ENCODE results near the gene SLC27A2.

The SLC27A2 gene

DNA sequence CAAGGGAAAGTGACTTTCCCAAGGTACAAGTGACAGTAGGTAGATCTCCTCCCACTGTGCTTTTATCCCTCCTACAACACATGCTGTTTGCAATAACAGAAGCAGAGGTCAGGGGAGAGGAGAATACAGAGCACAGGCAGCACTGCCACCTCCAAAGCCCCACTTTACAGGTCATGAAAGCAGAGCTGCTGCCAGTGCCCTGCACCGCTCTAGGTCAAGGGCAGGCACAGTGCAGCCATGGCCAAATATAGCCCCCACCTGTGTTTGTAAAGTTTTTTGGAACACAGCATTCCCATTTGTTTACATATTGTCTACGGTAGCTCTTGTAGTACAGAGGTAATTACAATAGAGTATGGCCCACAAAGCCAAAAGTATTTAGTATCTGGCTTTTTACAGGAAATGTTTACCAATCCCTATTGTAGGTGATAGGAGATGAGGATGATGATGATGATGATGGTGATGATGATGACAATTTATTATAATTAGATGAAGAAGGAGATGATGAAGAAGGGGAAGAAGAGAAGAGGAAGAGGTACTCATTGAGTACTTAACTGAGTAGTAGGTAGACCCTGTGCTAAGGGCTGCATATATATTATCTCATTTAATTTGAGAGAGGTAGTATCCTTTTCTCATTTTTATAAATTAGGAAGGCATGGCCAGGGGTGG, 63.1 kb downstream of the SLC27A2 start:
- no peak for DNase-seq

DNA sequence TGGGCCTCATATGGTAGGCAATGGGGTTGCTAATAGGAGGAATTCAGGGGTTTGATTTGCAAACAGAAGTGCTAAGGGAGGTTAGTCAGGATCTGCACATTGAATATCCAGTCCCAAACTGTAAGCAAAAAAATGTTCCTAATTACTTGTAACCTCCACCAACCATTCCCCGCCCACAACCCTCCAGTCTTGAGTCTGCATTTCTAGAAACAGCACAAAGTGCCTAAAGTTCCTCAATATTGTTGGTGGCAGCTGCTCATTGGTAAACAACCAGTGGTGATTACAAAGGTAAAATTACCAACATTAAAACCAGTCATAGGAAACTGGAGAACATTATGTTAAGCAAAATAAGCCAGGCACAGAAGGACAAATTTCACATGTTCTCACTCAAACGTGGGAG, 64.6 kb downstream of the SLC27A2 start:
- no peak for DNase-seq

DNA sequence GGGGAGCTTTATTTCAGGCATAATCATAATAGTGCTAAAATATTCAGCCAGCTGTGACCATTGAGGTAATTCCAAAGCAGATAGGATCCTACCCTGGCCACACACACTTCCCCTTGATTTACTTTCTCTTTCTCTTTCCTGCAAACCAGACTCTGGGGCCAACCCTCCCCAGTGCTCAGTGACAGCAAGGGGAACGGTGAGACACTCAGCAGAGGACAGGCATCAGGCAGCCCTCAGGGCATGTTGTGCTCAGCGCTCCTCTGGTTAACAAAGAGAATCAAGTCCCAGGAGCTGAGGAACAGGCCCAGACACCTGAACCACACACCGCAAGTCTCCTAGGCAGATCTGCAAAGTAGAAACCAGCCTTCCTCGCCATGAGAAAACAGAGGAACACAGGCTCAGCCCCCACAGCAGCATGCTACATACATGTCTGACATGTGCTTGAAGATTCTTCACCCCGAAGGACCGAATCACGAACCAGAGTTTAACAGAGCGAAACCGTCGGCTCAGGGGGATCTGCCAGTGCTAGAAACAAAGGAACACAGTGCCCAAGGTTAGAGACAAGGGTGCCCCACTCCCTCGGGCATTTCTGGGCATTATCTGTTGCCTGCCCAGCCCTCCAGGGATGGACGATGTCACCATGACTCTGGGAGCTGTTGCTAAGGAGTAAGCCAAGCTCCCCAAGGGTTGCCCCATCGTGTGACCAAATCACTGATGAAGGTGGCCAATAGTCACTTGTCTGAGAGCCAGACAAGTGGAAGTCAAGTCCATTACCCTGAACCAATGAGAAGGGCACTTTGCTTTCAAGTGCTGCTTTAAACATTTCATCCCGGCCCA, 66.0 kb downstream of the SLC27A2 start:
- DNase-seq, result no peak

DNA sequence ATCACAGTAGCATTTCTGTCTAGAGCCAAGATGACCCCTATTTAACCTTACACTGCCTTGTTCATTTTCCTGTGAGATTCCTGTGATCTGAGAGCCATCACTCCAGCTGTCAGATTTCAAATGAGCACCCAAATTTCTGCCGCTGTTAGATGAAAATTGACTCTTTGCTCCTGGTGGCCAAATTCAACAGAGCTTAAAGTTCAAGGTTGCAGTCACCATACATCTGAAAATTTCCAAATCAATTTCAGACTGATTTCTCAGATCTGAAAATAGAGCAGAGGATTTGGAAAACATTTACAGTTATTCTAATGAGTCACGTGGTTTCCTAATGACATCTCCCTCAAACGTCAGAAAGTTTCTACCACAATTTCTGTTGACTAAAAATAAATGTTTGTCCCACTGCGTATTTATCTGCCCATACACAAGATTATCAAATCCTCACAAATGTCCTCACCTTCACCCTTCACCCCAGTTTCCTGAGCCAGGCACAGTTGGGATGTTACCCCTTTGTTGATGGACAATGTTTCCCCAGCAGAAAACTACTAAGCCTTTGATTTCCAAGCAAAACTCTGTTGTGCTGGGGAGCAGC, 67.1 kb downstream of the SLC27A2 start:
- no peak for DNase-seq

DNA sequence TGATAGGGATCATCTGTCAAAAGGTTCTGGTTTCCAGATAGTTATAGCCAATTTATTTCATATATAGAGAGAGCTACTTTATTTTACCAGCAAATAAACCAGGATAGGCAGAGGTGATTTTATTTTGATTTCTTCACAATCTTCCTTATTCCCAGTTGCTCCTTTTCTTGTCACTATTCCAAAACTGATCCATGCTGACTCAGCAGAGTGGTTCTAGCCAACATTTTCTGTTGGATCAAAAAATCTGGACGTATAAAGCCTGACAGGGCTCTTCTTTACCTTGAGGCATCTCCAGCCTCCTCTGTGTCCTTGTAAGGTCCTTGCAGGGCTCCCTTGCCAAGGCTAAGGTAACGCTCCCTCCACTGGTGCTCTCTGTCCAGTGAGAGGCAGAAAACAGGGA, 67.7 kb downstream of the SLC27A2 start:
- DNase-seq, result no peak

DNA sequence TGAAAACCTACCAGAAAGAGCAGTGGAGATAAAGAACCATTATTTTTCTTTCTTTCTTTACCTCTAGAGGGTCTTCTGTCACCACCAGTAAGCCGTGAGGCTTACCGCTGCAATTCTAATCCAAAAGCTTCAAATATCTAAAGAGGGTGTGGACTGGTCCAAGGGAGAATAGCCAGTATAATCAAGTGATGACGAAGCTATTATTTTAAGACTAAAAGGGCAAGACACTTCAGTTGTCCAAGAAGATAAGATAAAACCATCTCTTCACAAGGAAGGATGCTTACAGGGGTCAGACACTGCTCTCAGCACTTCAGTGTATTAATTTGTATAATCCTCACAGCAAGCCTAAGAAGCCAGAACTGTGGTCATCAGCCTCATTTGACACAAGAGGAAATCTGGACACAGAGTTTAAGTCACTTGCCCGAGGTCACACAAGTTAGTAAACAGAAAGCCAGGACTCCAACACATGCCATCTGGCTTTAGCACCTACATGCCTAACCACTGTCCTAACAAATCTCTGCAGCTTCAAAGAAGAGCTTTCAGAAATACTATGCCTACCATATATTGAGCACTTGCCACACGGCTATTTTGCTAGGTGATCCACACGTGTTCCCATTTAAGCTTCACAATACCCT, 68.9 kb downstream of the SLC27A2 start:
- no peak for DNase-seq

DNA sequence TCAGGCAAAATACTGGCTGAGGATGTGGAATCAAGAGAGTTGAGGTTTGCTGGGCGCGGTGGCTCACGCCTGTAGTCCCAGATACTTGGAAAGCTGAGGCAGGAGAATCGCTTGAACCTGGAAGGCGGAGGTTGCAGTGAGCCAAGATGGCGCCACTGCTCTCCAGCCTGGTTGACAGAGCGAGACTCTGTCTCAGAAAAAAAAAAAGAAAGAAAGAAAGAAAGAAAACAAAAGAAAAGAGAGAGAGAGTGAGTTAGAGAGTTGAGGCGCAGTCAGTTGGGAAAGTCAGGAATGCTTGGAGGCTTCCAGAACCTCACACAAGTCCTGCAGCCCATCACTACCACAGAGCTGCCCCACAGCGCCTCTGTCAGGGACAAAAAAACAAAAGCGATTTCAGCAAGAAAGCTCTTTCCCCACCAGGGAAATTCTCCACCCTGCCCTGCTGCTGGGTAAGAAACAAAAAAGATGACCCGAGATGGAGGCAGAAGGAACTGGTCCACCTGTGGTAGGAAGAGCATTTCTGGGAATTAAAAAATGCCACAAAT, 69.7 kb downstream of the SLC27A2 start:
- DNase-seq, result no peak

DNA sequence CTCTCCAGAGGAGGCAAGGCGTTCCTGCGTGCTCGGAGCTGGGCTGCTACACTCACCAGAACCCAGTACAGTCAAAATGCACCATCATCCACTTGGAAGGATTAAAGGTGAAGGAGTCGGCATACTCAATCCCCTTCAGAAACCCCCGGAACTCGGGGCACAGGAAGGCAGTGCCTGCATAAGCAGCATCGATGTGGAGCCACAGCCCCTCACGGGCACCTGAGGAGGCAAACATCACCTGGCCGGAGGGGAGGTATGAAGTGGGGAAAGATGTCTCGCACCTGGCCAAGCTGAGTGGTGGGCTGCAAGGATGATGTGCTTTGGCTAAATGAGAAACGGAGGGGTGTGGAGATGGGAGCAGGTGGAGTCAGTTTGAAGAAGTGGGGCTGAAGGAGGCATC, 70.6 kb downstream of the SLC27A2 start:
- no peak for DNase-seq

DNA sequence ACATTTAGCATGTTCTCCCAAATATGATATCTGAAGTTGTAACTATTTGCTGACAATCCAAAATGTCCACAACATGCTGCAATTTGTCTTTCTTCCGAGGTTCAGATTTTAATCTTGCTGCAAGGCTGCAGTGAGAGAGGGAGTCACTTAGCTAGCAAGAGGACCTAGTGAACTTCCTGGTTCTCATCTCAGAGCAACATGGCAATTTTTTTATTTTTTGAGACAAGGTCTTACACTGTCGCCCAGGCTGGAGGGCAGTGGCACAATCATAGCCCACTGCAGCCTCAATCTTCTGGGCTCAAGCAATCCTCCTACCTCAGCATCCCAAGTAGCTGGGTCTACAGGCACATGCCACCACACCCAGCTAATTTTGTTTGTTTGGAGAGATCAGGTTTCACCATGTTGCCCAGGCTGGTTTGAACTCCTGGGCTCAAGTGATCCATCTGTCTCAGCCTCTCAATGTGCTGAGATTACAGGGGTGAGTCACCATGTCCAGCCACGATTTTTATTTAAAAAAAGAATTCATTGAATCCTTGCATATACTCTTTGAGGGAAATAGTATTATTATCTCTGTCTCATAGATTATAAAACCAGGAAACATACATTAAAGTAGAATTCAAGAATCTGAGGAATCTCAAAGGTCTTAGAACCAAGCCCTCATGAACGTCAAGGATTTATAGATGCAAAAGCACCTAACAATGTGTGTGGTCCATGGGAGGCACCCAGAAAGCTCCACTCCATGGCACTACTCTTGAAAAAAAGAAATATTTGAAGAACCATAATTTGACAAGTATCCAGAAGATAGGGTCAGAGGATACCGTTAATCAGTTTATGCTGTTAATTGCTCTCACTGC, 74.4 kb downstream of the SLC27A2 start:
- no peak for DNase-seq

DNA sequence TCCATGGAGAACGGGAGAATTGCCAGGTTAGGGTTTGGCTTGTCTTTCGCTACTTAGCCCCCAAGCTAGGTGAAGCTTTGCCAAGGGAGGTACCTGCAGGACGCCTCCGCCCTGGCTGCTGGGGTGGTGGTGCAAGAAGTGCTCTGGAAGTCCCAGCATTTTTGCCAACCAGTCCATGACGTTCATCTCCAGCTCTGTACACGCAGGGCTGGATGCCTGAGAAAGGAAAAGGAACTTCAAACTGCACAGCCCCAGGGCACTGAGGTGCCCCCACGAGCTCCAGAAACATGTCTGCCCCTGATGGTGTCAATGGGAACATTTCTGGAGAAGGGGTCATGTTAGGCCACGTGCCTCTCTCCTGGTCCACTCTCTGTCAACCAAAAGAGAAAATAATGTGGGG, 75.3 kb downstream of the SLC27A2 start:
- DNase-seq, result no peak

DNA sequence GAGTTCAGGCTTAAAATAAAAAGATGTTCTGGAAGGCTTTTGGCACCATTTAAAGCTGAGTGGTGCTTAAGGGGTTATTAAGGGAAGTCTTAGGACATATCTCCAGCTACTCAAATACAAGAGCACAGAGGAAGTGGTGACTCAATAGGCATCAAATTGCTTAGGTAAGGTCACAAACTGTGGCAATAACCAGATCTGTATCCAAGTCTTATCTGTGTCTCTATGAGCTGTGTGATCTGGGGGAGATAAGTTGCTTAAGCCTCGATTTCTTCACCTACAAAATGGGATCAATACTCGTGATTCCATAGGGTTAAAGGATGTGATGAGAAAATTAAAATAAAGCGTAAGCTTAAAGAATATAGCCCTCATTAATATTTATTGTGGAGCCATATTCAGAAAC, 75.9 kb downstream of the SLC27A2 start:
- no peak for DNase-seq

DNA sequence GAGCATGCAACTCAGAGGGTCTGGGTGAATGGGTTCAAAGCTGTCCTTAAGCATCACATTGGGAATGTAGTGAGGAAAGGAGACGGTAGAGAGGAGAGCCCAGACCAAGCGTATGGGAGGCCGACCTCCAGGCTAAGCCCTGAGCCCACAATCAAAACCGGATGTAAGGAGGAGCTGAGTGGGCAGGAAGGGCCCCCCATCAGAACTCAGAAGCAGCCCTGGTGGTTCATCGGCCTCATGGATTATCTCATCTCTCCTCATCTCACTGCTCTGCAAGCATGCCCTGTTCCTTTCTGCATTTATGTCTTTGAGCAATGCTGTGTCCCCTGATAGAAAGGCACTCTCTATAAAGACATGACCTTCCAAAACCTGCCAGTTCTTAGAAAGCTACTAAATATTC, 77.3 kb downstream of the SLC27A2 start:
- no peak for DNase-seq

DNA sequence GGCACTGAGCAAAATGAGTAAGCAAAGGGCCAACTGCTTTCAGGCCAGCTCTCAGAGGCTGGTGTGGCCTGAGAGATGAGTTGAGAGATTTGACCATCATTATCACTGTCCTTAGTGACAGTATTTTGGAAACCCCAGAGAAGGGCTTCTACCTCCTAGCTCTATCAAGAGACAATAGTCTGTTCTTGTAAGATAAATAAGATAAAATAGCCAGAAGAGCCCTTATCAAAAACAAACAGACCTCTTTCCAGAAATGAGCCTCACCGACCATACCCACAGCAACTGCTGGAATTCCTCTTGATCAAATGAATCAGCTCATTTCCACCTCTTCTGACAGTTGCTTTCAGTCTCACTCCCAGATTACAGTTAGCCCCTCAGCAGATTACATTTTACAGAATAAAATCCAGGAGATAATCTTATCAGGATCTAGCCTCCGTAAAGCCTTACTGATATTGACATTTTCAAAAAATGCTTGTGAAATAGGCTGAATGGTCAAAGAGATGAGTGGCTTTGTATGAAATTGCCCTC, 79.0 kb downstream of the SLC27A2 start:
- no peak for DNase-seq

DNA sequence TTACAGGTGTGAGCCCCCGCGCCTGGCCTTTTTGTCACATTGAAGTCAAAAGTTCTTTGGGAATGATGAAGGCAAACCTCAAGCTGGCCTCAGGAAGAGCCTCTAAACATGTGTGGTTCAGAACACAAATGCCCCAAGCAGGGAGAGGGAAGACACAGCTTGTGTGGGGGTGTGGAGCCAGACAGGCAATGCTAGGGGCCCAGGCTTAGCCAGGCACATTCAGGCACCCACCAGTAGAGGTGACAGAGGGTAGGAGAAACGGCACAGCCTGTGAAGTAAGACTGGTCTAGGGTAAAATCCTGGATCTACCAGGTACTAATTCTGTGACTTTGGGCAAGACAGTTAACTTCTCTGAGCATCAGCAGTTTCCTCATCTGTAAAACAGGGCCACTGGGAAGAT, 80.0 kb downstream of the SLC27A2 start:
- no peak for DNase-seq

DNA sequence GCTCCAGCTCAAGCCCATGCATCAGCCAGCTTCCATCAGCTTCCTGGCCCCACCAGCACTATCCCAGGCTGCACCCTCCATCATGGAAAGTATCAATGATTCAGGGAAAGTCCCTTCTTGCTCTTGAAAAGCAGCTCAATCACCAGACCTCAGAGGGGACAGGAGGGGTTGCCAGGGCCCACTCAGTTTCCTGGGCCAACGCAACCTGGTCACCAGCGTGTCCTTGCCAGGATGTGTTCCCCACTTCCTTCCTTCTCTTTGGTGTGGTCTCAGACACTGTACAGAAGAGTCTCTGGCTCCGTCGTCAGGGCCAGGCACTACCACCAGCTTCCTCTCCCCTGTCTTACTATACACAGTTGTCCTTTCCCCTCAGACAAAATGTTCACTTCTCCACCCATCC, 80.5 kb downstream of the SLC27A2 start:
- DNase-seq, result no peak

DNA sequence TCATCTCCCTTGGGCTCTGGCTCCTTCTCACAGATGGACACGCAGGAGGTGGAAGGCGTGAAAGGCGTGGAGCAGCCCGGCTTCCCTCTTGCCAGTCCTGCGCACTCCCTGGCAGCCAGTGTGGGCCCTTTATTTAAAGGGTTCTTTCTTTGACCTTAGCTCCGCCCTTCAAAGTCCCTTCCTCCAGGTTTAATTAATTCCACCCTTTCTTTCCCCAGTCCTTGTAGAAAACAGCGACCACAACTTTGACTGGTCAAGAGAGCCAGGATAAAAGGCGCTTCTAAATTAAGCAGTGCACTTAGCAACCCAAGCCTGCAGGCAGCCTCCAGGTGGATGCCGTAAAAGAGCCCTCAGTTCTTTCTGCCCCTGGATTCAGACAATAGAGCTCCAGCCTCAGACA, 83.6 kb downstream of the SLC27A2 start, which contains the start of gene HDC:
HDC (minus strand) TSS at position 107 of the 400 bp plus-strand sequence; CDS start at position 4, 103 bp downstream.
- no peak for DNase-seq

DNA sequence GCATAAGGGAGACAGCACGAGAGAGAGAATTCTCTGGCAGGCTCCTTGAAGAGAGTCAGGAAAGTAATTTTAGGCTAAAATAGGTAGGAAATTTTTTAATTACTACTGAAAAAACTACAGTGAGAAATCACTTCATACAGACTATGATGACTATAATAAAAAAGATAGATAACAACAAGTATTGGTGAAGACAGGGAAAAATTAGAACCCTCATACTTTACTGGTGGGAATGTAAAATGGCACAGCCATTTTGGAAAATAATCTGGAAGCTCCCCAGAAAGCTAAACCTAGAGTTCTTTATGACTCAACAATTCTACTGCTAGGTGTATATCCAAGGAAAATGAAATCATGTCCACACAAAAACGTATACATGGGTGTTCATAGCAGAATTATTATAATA, 85.6 kb downstream of the SLC27A2 start:
- no peak for DNase-seq

DNA sequence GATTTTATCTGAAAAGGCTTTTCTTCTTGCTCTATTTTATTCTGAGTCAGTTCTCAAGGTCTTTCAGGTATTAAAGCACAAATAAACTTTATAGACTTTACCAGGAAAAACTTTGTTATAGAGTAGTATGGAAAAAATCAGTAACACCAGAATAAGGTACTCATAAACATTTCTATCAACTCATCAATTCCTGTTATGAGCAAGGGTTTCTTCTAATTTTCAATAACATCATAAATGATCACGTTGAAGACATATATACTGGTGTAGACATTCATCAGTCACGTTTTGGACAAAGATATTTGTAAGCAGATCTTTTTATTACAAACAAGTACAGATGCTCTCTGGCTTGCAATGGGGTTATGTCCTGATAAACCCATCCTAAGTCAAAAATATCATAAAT, 93.1 kb downstream of the SLC27A2 start:
- no peak for DNase-seq

DNA sequence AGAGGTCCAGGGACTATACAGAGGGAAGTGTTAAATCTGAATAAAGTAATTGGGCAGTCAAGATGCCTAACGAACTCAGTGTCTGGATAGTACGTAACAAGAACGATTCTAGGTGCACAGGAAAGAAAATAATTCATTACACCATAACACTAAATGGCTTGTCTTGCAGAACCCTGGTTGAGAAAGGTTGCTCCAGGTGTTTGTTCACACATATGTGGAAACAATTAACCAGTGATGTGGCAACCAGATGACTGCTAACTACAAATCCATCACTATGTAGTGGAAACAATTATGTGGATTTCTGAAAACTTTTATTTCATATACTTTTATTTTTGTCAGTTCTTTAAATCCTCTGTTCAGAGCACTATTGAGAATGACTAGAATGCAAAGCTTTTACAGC, 93.9 kb downstream of the SLC27A2 start:
- DNase-seq, result no peak

DNA sequence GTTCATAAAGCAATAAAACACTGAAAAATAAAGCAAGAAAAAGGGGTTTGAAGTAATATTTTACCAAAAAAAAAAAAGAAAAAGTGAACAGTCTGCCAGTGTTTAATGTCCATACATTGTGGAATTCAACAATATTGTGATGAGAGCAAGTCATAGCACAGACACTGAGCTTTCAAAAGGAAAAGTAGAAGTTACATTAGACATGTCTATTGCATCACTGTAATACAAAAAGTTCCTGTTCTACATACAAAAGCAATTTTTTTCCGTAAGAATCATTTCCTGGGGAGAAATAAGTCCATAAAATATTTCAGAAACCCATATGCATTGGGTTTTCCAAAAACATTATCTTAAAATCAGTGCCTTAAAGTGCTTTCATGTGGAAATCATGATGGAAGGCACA, 95.4 kb downstream of the SLC27A2 start:
- DNase-seq, result no peak

DNA sequence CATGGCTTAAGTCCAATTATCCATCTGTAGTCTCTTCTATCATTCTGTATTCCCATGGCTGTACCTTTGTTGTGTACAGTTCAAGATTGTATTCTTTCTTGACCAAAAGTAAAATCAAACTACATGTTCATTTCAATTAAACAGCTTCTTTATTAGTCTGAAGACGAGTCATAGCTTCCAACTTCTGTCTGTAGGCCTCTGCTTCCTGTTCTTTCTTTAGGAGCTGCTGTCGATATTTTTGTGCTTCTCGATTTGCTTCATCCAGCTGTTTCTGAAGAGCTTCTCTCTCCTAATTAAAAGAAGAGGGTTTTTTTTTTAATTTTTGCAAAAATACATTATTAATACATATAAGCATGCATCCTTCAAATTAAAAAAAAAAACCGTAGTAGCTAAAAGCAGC, 96.5 kb downstream of the SLC27A2 start:
- no peak for DNase-seq

DNA sequence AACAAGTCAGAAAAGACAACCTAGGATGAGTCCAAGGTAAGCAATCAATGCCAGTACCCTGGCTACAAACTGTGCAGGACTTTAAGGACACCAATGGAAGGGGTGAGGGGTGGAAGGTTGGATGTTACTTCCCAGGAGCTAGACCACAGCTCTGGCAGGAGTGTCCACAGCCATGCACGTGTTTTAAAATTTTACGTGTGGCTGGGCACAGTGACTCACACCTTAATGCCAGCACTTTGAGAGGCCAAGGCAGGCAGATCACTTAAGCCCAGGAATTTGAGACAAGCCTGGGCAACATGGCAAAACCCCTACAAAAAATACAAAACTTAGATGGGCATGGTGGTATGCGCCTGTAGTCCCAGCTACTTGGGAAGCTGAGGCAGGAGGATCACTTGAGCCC, 98.3 kb downstream of the SLC27A2 start:
- DNase-seq, result no peak

All from NCI-H1105 (cell line).